Stimulated activated CD4-positive, alpha-beta T cell treated with anti-CD3 and anti-CD28 coated beads, Interleukin-1b, Interleukin-23, amount 100 ng/mL, for 24 hours (primary cell): ENCODE measurements around the gene TRIAP1.
"Not testable (repeated sequence)": the region's sequence is repeated elsewhere in the genome, so short reads cannot be mapped to it uniquely, and the experiment has no call there.

Experiments used
- DNase-seq, 4 experiments: peaks; one replicate each; pipeline ENCODE4 v3.0.0-alpha.2; 2020; ENCODE audit warnings: low read depth in 4 of 4, low spot score in 1 of 4

The TRIAP1 gene

GRCh38 chr12:120445911-120446843 lies at the start of gene TRIAP1, which contains the start of gene GATC:
TRIAP1 (minus strand) TSS chr12:120446384; CDS start chr12:120446372, 12 bp downstream.
GATC (plus strand) TSS chr12:120446444; CDS start chr12:120446481, 37 bp downstream.
- peak; percentile 73 to 86 (median 82) for DNase-seq

GRCh38 chr12:120495186-120495730 lies 49.1 kb upstream of the TRIAP1 start:
- no peak for DNase-seq

GRCh38 chr12:120490833-120491512 lies 44.8 kb upstream of the TRIAP1 start:
- DNase-seq, result no peak

GRCh38 chr12:120490325-120490724 lies 44.1 kb upstream of the TRIAP1 start:
- no peak for DNase-seq

- no peak for DNase-seq
These were observed 42.8 kb upstream of the TRIAP1 start for GRCh38 chr12:120489018-120489417.

- no peak for DNase-seq
These were observed 42.0 kb upstream of the TRIAP1 start for GRCh38 chr12:120488057-120488640.

- not testable (repeated sequence) for DNase-seq
These were observed 41.4 kb upstream of the TRIAP1 start for GRCh38 chr12:120487552-120487951.

GRCh38 chr12:120485961-120486881 lies 40.0 kb upstream of the TRIAP1 start:
- DNase-seq, result no peak

- DNase-seq, result no peak
These were observed 37.4 kb upstream of the TRIAP1 start for GRCh38 chr12:120483621-120484020.

- DNase-seq, result no peak
These were observed 35.0 kb upstream of the TRIAP1 start for GRCh38 chr12:120481022-120481767.

GRCh38 chr12:120480211-120480610 lies 34.0 kb upstream of the TRIAP1 start:
- no peak for DNase-seq

GRCh38 chr12:120479458-120479857 lies 33.3 kb upstream of the TRIAP1 start:
- DNase-seq, result no peak

- no peak for DNase-seq
These were observed 29.5 kb upstream of the TRIAP1 start for GRCh38 chr12:120475643-120476042.

GRCh38 chr12:120474616-120474960 lies 28.4 kb upstream of the TRIAP1 start:
- no peak for DNase-seq

GRCh38 chr12:120473807-120474615 lies 27.8 kb upstream of the TRIAP1 start:
- DNase-seq, result no peak

- no peak for DNase-seq
These were observed 26.3 kb upstream of the TRIAP1 start for GRCh38 chr12:120472521-120472920.

- DNase-seq, result no peak
These were observed 24.1 kb upstream of the TRIAP1 start for GRCh38 chr12:120470150-120470784.

GRCh38 chr12:120469450-120470149 lies 23.4 kb upstream of the TRIAP1 start, which contains the start of gene SRSF9:
SRSF9 (minus strand) TSS chr12:120469748; CDS start chr12:120469609, 139 bp downstream.
- DNase-seq, result peak; percentile 90 to 96 (median 94)
